Cardiac muscle cell (in vitro differentiated cells and primary cell): ENCODE results near the gene FH. TPM values are rescaled to one million over a fixed set of nuclear protein-coding genes. Genes with fewer than 3 reads are reported as not detected.

Experiments used
- DNase-seq, 2 donors: peaks; one replicate each; pipeline versions ENCODE4 v3.0.0 to v3.0.0-alpha.2; 2010 to 2017; ENCODE audit warnings: low read depth in 1 of 2, low spot score in 1 of 2
- H3K27ac ChIP-seq: fragments of 200-600 bp; sonication (generic); 2 replicates; pipeline ENCODE4 v1.5.1; 2016
- H3K27me3 ChIP-seq: fragments of 200-600 bp; sonication (generic); 2 replicates; pipeline ENCODE4 v1.6.0; 2016; ENCODE audit warnings: control low read depth
- H3K36me3 ChIP-seq: fragments of 200-600 bp; sonication (generic); 2 replicates; pipeline ENCODE4 v1.5.1; 2016; ENCODE audit warnings: control low read depth
- H3K4me1 ChIP-seq: fragments of 200-600 bp; sonication (generic); 2 replicates; pipeline ENCODE4 v1.8.1; 2017; ENCODE audit warnings: low read depth, mild to moderate bottlenecking, mixed run types
- H3K4me3 ChIP-seq: fragments of 200-600 bp; sonication (generic); 2 replicates; pipeline ENCODE4 v1.5.1; 2016; ENCODE audit warnings: mild to moderate bottlenecking
- H3K9me3 ChIP-seq: fragments of 200-600 bp; sonication (generic); 2 replicates; pipeline ENCODE4 v1.5.1; 2017; ENCODE audit warnings: low read depth, mild to moderate bottlenecking, control low read depth
- polyA plus RNA-seq: library from polyadenylated mRNA; unstranded; fragments of >200 nt; fragmentation: Nextera tagmentation; extraction: Ambion mirVana; gene quantifications from 2 replicates; pipeline ENCODE4 v1.2.1, GENCODE V29; 2016
- total RNA-seq: library from RNA; depleted of rRNA; stranded (reverse); fragments of >200 nt; gene quantifications from 2 replicates; pipeline ENCODE4 v1.2.3, GENCODE V29; 2016
- TF ChIP-seq, protein P1 (sequence below): IDR thresholded peaks from 2 replicates; pipeline ENCODE4 v1.5.1; 2012; ENCODE audit warnings: low read depth, mild to moderate bottlenecking, low read length

FH gene
- total and polyA plus RNA-seq, 2 experiments from 2014 or later, result 96.9 to 175 TPM

DNA sequence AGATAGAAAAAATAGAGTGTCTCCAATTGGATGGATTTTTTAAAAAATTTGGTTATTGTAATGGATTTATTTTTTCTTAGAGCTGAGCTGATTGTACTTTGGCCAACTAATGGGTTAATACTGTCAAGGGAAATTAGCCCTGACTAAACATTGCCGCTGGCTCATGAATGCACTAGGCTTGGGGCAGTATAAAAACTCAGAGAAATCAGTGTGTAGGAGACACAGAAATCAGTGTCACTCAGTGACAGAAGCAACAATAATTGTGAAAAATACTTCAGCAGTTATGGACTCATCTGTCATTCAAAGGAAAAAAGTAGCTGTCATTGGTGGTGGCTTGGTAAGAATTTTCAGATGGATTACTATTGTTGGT, 12.6 kb upstream of the FH start, which contains the start of gene KMO:
KMO (plus strand) TSS at position 217 of the 370 bp plus-strand sequence; CDS start at position 284, 67 bp downstream.
- no peaks in the 10 kb centered on the region for H3K36me3 ChIP-seq

GRCh38 chr1:241531195-241532161, 11.9 kb upstream of the FH start:
- H3K36me3 ChIP-seq, result no peaks in the 10 kb centered on the region
- H3K27me3 ChIP-seq, result no peaks in the 10 kb centered on the region
- TF ChIP-seq, protein P1, sequence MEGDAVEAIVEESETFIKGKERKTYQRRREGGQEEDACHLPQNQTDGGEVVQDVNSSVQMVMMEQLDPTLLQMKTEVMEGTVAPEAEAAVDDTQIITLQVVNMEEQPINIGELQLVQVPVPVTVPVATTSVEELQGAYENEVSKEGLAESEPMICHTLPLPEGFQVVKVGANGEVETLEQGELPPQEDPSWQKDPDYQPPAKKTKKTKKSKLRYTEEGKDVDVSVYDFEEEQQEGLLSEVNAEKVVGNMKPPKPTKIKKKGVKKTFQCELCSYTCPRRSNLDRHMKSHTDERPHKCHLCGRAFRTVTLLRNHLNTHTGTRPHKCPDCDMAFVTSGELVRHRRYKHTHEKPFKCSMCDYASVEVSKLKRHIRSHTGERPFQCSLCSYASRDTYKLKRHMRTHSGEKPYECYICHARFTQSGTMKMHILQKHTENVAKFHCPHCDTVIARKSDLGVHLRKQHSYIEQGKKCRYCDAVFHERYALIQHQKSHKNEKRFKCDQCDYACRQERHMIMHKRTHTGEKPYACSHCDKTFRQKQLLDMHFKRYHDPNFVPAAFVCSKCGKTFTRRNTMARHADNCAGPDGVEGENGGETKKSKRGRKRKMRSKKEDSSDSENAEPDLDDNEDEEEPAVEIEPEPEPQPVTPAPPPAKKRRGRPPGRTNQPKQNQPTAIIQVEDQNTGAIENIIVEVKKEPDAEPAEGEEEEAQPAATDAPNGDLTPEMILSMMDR, result peak; percentile 51
- no peak overlapping the region for H3K27ac ChIP-seq
- DNase-seq, result peak; percentile 67 to 81
- H3K4me3 ChIP-seq, result peak overlapping the region; percentile 8
- peaks cover 11% of the 10 kb centered on the region for H3K4me1 ChIP-seq
- no peaks in the 10 kb centered on the region for H3K9me3 ChIP-seq

More for the DNA sequence above, 12.6 kb upstream of the FH start, which contains the start of gene KMO:
- H3K27me3 ChIP-seq, result no peaks in the 10 kb centered on the region
- H3K9me3 ChIP-seq, result no peaks in the 10 kb centered on the region
- TF ChIP-seq, protein P1, result no peak
- H3K4me3 ChIP-seq, result peak within 1 kb of the TSS; percentile 8
- peak in 1 of 2 donors; percentile 21 for DNase-seq
- H3K4me1 ChIP-seq, result peaks cover 11% of the 10 kb centered on the region
- H3K27ac ChIP-seq, result no peak within 1 kb of the TSS

DNA sequence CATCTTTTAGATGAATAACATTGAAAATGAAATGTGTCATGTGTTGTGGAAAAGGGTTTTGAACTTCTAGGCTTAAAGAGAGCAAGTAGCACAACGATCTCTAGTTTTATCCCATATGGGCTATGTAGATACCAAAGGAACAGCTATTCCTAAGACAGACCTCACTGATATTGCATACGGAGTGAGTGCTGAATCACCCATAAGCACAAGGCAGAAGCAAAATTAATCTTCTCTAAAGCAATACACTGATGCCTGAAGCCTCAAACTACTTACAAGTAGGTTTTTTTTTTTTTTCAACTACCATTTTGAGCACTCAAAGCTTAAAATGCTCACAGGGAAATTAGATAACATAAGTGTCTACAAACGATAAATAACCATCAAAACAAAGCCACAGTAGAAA, 7.6 kb upstream of the FH start:
- Histone ChIP-seq H3K27me3 (peaks cover 30% of the 10 kb centered on the region), H3K36me3 (no peaks in the 10 kb centered on the region), H3K4me3 (no peak overlapping the region), H3K27ac (no peak overlapping the region), H3K9me3 (no peaks in the 10 kb centered on the region), H3K4me1 (peaks cover 8% of the 10 kb centered on the region)
- no peak for DNase-seq
- TF ChIP-seq, protein P1, result no peak

DNA sequence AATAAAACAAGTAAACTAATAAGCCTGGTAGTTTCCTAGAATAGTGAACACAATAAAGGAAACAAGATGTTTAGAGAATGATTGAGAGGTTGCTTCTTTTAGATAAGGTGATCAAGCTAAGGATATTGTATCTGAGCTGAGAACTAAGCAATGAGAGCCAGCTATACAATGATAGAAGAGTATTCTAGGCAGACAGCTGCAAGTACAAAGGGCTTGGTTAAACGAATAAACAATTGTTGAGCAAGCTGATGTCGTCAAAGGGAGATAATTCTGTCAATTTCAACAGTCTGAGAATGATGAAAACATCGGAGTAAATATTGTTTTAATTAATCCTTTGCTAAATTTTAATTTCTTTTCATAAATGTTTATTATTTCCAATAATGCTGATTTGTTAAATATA, 5.5 kb upstream of the FH start:
- no peaks in the 10 kb centered on the region for H3K4me1 ChIP-seq
- H3K27ac ChIP-seq, result no peak overlapping the region
- peaks cover 33% of the 10 kb centered on the region for H3K27me3 ChIP-seq
- H3K9me3 ChIP-seq, result no peaks in the 10 kb centered on the region
- no peak overlapping the region for H3K4me3 ChIP-seq
- TF ChIP-seq, protein P1, result no peak
- H3K36me3 ChIP-seq, result no peaks in the 10 kb centered on the region
- no peak for DNase-seq

DNA sequence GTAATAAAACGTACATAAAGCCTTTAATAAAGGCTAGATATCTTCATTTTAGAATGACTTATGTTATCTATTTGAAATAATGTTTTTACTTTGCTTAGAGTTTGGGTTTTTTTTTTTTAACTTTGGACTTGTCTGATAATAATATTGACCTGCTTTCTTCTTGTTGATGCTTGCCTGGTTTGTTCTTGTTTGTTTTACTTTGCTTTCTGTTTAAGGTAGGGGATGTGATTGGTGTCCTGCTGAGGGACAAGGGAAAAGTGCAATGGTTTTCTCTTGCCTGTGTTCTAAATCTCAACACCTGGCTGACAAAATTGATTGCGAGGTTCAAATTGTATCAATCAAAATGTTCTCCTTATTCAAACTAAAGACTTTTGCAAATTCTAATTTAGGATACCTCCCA, 2.2 kb upstream of the FH start:
- TF ChIP-seq, protein P1, result no peak
- Histone ChIP-seq H3K4me3 (no peak overlapping the region), H3K4me1 (peaks cover 9% of the 10 kb centered on the region), H3K27me3 (peaks cover 33% of the 10 kb centered on the region), H3K9me3 (no peaks in the 10 kb centered on the region), H3K27ac (no peak overlapping the region), H3K36me3 (no peaks in the 10 kb centered on the region)
- no peak for DNase-seq
